IPS-18a (cell line): ENCODE measurements around the gene C20orf204.

Experiments
- H3K27ac ChIP-seq: one replicate; pipeline ENCODE4 v1.5.1; 2013; ENCODE audit warnings: low read length
- H3K27me3 ChIP-seq: one replicate; pipeline ENCODE4 v1.6.1; 2013; ENCODE audit warnings: mild to moderate bottlenecking, low read length; ENCODE audit not compliant: control insufficient read depth, insufficient read depth
- H3K36me3 ChIP-seq: one replicate; pipeline ENCODE4 v1.6.1; 2013; ENCODE audit warnings: low read depth, low read length; ENCODE audit not compliant: control insufficient read depth
- H3K4me1 ChIP-seq: one replicate; pipeline ENCODE4 v1.6.1; 2013; ENCODE audit warnings: low read depth, low read length; ENCODE audit not compliant: control insufficient read depth
- H3K4me3 ChIP-seq: one replicate; pipeline ENCODE4 v1.5.1; 2013; ENCODE audit warnings: low read length
- H3K9ac ChIP-seq: one replicate; pipeline ENCODE4 v1.6.1; 2013; ENCODE audit warnings: mild to moderate bottlenecking, low read length, moderate library complexity
- H3K9me3 ChIP-seq: one replicate; pipeline ENCODE4 v1.6.1; 2013; ENCODE audit warnings: low read depth, low read length; ENCODE audit not compliant: control insufficient read depth

The C20orf204 gene

DNA sequence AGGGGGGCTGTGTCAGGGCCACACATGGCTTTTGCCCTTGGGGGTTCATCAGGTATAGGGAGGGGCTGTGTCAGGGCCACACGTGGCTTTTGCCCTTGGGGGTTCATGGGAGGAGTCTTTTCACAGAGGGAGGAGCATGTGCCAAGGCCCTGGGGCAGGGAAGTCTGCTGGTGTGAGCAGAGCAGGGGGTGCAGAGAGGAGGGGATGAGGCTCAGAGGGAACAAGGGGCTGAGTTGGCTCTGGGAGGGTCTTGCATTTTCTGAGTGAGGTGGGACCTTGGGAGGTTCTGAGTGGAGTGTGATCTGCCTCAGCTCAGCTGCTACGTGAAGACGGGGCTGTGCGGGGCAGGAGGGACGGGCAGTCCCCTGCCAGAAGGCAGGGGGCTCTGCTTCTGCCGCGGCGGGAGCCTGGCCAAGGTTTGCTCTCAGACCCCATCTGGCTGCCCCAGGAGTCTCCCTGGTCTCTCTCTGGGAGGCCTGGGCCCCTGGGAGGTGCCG lies 19.5 kb downstream of the C20orf204 start:
- Histone ChIP-seq H3K36me3 (no peaks in the 10 kb centered on the region), H3K27me3 (peaks cover 15% of the 10 kb centered on the region), H3K9ac (no peak overlapping the region), H3K4me3 (no peak overlapping the region), H3K4me1 (peaks cover 4% of the 10 kb centered on the region), H3K9me3 (no peaks in the 10 kb centered on the region), H3K27ac (no peak overlapping the region)

DNA sequence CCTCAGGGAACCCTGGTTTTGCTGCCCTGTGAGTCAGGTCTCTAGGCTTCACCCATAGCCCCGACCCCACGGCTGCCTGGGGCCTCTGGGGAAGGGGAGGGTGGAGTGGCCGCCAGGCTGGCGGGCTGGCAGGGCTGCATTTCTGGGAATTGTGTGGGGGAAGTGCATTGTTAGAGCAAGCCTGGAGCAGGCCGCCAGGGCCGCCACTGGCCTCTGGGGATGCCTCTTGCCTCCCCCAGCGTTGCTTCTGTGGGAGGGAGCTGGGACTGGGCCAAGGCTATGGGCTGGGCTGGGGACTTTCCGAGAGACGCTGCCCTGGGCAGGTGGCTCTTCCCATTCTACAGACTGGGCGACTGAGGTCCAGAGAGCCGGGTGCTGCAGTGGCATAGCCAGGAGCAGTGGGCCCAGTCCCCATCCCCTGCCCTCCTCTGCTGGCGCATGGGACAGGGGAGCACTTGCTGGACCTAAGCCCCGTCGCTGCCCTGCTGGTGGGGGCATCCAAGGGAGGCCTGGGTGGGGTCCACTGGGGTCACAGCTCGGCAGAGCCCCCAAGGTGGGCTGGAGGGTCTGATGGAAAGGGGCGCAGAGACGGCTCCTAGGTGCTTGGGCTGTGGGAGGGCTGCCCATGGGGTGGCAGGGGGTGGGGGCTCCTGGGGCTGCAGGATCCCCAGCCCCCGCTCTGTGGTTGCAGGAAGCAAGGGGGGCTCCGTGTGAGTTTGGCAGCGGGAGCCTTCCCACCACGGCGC lies 20.1 kb downstream of the C20orf204 start:
- H3K27me3 ChIP-seq: peaks cover 9% of the 10 kb centered on the region
- H3K9ac ChIP-seq: no peak overlapping the region
- no peak overlapping the region for H3K27ac ChIP-seq
- no peak overlapping the region for H3K4me3 ChIP-seq
- H3K36me3 ChIP-seq: no peaks in the 10 kb centered on the region
- peaks cover 4% of the 10 kb centered on the region for H3K4me1 ChIP-seq
- H3K9me3 ChIP-seq: no peaks in the 10 kb centered on the region

DNA sequence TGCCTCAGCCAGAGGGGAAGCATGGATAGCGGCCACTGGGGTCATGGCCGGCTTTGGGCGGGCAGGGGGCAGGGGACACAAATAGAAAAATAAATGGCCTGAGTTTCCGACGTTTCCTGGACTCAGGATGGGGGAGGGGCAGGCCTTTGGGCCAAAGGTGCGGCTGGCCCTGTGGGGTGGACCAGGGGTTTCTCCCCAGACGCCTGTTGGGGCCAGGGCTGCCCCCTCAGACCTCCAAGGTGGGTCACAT lies 20.6 kb downstream of the C20orf204 start:
- no peak overlapping the region for H3K9ac ChIP-seq
- no peak overlapping the region for H3K27ac ChIP-seq

DNA sequence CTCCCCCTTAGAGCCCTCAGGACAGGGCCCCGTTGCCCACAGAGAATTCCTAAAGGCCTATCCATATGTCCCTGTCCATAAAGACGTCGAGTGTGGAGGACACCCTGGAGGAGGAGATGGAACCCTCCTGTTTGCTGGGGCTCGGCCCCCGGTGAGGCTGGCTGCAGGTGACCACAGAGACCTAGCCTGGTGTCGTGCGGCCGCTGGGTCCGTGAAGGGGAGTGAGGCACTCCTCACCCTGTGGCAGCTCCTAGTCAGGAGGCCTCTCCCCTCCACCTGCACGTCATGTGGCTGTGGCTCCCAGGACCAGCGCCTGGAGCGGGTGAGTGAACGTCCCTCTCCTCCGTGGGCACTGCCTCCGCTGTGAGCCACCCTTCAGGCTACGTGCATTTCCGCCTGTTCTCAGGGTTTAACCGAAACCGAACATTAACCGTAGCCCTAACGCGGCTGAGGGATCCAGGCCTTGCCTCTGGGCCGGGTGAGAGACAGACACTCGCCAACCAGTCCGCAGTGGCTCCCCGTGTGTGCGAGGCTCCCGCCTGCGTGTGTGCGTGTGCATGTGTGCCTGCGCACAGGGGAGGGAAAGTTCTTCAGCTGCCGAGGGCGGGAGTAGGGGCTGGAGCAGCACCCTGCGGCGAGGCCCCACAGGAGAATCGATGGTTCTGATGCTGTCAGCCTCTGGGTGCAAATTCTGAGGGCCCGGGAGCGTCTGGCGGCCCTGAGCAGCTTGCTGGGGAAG lies 21.1 kb downstream of the C20orf204 start:
- no peaks in the 10 kb centered on the region for H3K27me3 ChIP-seq
- H3K9ac ChIP-seq: no peak overlapping the region
- peaks cover 4% of the 10 kb centered on the region for H3K4me1 ChIP-seq
- no peaks in the 10 kb centered on the region for H3K9me3 ChIP-seq
- H3K4me3 ChIP-seq: no peak overlapping the region
- no peaks in the 10 kb centered on the region for H3K36me3 ChIP-seq
- H3K27ac ChIP-seq: no peak overlapping the region

More for the DNA sequence above, 20.6 kb downstream of the C20orf204 start:
- Histone ChIP-seq H3K27me3 (peaks cover 4% of the 10 kb centered on the region), H3K9me3 (no peaks in the 10 kb centered on the region), H3K36me3 (no peaks in the 10 kb centered on the region), H3K4me1 (peaks cover 4% of the 10 kb centered on the region), H3K4me3 (no peak overlapping the region)

DNA sequence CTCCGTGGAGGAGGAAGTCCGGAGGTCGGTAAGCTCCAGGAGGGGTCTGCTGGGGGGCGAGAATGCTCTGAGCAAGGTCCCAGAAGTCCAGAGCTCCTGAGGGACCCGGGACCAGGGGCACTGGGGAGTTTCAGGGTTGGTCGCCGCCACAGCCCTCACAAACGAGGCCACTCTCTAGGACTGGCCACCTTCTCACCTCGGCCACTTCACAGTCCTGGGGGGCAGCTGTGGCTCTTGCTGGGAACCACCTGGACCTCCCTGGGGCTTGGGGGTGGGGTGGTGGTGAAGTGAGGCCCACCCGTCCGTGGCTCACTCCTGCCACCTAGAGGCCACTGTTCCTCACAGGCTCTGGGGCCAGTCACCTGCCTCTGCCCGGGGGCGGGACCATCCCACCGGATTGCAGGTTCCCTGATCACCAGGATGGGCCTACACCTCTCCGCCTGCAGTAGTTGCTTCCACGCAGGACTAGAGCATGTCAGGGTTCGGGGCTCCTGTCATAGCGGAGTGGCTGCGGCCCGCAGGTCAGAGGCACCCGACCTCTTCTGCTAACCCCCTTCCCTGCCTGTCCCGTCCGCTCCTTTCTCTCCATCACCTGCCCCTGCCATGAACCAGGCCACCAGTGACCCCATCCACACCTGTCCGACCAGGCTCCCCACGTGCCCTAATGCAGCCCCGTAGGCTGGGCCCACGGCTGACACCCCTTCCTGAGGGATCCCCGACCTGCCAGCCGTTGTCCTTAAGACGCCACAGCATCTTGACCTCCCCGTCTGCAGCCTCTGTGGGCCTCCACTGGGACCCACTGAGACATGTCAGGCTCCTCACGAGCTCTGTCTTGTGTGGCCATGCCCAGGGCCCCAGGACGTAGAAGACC lies 21.9 kb downstream of the C20orf204 start:
- no peak overlapping the region for H3K27ac ChIP-seq
- no peaks in the 10 kb centered on the region for H3K27me3 ChIP-seq
- H3K4me3 ChIP-seq: no peak overlapping the region
- no peak overlapping the region for H3K9ac ChIP-seq
- H3K36me3 ChIP-seq: no peaks in the 10 kb centered on the region
- H3K4me1 ChIP-seq: peaks cover 4% of the 10 kb centered on the region
- no peaks in the 10 kb centered on the region for H3K9me3 ChIP-seq

DNA sequence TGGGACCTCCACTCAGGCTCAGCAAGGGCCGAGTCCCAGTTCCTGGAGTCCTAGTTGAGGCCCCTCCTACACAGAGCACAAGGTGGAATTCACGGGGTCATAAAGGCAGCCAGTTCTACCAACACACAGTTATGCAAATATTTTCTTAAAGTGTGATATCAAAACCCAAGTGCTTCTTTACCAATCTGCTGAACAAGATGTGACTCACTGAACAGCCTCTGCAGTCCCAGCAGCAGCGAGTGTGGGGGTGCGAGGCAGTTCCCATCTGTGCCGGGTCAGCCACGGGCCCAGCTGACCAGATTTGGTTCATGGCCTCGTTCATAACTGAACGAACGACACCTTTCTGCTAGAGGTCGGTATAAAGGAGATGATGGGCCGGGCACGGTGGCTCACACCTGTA lies 22.6 kb downstream of the C20orf204 start:
- Histone ChIP-seq H3K4me1 (peaks cover 4% of the 10 kb centered on the region), H3K9ac (no peak overlapping the region), H3K27ac (no peak overlapping the region)

DNA sequence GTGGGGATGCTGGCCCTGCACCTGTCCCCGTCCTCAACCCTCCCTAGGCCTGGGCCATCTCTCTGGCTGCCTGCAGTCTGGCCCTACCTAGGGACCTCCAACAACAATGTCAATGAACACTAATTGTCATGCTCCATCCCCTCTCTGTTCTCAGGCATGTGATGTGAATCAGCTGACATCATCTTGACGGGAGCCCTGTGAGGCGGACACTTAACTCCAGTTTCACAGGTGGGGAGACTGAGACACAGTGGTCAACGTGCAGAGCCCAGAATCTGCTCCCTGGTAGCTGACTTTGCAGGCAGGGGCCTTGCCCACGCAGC lies 26.3 kb downstream of the C20orf204 start:
- H3K4me3 ChIP-seq: peak overlapping the region; percentile 73
- H3K4me1 ChIP-seq: peaks cover 4% of the 10 kb centered on the region
- no peak overlapping the region for H3K27ac ChIP-seq
- H3K9me3 ChIP-seq: no peaks in the 10 kb centered on the region
- no peak overlapping the region for H3K9ac ChIP-seq
- no peaks in the 10 kb centered on the region for H3K36me3 ChIP-seq
- no peaks in the 10 kb centered on the region for H3K27me3 ChIP-seq

More for the DNA sequence above, 22.6 kb downstream of the C20orf204 start:
- H3K27me3 ChIP-seq: no peaks in the 10 kb centered on the region
- no peaks in the 10 kb centered on the region for H3K36me3 ChIP-seq
- no peaks in the 10 kb centered on the region for H3K9me3 ChIP-seq
- no peak overlapping the region for H3K4me3 ChIP-seq

DNA sequence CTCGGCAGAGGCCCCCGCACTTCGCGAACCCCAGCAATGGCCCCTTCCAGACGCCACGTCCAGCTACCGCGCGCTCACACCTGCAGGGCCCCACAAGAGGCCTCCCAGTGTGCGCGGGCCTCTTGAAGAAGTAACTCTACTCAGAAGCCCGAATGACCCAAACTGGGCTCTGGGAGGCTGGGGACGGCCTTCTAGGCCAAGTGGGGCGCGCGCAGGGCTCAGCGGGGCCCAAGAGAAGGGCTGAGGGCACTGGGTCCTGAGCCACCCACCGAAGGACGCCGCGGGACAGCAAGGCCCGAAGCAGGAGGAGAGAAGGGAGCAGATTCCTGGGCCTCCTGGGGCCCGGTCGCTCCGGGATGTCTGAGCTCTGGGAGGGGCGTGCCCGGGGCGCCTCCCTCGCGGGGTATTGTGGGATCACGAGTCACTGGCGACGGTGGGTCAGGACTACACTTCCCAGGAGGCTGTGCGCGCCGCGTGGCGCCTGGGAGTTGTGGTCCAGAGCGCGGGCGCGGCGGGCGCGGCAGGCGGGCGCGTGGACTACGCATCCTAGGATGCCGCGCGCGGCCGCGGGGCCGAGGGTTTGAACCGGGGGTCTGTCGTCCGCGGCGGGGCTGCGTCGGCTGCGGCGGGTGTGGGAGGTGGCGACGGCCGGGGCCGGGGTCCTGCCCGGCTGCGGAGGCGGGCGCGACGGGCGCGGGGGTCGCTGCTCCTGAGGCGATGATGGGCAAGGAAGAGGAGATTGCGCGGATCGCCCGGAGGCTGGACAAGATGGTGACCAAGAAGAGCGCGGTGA lies 26.8 kb downstream of the C20orf204 start, which contains the start of gene TCEA2:
TSS of gene TCEA2 (plus strand) at position 603 of the 793 bp plus-strand sequence. CDS start at position 718, 115 bp downstream.
- no peak within 1 kb of the TSS for H3K27ac ChIP-seq
- no peaks in the 10 kb centered on the region for H3K4me1 ChIP-seq
- H3K9ac ChIP-seq: peak within 1 kb of the TSS; percentile 56
- H3K4me3 ChIP-seq: peak within 1 kb of the TSS; percentile 73
- no peaks in the 10 kb centered on the region for H3K9me3 ChIP-seq
- no peaks in the 10 kb centered on the region for H3K27me3 ChIP-seq
- no peaks in the 10 kb centered on the region for H3K36me3 ChIP-seq

DNA sequence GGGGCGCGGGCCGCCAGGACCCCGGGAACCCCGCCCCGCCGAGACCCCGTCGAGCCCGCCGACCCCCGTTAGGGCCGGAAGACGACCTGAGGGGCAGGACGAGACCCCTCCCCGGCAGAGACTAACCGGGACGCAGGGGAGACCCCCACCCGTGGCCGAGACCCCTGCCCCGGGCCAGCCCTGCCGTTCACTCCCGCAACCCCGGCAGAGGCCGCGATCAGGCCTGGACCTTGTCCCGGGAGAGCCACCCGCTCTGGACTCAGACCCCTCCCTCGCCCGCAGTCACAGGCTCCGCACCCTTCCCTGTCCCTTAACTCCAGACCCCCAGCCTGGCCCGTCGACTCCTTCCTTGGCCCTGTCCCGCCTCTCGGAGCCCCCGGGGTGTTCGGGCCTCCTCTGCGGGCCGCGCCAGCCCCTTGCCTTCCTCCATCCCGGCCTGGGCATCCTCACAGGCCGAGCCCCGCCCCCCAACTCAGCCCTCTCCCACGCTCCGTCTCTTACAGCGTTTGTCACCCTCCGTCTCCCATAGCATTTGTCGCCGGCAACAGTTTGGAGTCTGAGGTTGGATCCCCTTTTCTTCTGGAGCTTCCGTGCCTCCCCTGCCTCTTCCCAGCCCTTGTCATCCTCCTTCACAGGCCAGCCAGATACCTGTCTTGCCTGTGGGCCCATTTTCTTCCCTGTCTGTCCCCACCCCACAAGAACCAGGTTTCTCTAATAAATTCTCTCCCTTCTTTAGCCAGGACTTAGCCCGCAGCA lies 27.6 kb downstream of the C20orf204 start:
- no peak overlapping the region for H3K27ac ChIP-seq
- no peaks in the 10 kb centered on the region for H3K4me1 ChIP-seq

DNA sequence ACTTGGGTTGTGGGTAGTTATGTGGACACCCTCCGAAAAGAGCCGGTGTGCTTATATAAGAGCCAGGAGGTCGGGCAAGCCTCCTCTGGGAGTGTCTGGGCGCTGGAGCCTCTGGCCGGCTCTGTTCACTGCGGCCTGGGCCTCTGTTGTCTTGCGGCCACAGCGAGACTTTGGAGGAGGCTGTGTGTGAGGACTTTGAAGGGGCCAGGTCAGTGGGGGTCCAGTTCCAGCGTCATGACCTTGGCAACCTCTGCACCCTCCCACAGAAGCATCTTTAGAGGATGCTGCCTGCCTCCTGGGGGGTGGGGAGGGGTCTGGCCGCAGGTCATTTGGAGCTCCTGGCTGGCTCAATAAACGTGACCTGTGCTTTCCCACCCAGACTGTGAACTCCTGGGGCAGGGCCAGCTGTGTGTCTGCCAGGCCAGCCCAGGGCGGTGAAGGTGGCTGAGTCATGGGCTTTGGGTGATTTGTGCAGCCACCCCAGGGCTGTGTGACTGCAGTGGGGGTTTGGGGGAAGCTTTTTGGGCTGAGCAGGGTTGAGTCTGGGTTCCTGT lies 28.2 kb downstream of the C20orf204 start:
- Histone ChIP-seq H3K4me1 (no peaks in the 10 kb centered on the region), H3K36me3 (no peaks in the 10 kb centered on the region), H3K9me3 (no peaks in the 10 kb centered on the region), H3K9ac (no peak overlapping the region), H3K4me3 (peak overlapping the region; percentile 73), H3K27me3 (no peaks in the 10 kb centered on the region), H3K27ac (no peak overlapping the region)

More for the DNA sequence above, 27.6 kb downstream of the C20orf204 start:
- Histone ChIP-seq H3K27me3 (no peaks in the 10 kb centered on the region), H3K9ac (peak overlapping the region; percentile 56), H3K9me3 (no peaks in the 10 kb centered on the region), H3K36me3 (no peaks in the 10 kb centered on the region), H3K4me3 (peak overlapping the region; percentile 73)
